ENCODE results near the gene ANKRD62.

DNA sequence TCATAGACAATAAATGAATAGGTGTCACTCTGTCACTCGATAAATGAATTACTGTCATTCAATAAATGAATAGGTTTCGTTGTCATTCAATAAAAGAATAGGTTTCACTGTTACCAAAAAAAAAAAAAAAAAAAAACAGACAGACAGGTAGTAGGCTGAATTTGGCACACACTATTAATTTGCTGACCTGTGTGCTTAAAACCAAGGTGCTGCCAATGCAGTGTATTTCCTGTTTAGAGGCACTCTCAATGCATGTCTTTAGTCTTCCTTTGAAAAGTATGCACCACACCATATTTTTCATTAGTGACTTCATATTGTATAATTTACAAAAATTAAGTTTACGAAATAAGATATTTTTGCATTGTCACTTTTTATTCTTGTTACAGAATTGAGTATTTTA is 16.2 kb downstream of the ANKRD62 start:
- TF ChIP-seq, protein P1, sequence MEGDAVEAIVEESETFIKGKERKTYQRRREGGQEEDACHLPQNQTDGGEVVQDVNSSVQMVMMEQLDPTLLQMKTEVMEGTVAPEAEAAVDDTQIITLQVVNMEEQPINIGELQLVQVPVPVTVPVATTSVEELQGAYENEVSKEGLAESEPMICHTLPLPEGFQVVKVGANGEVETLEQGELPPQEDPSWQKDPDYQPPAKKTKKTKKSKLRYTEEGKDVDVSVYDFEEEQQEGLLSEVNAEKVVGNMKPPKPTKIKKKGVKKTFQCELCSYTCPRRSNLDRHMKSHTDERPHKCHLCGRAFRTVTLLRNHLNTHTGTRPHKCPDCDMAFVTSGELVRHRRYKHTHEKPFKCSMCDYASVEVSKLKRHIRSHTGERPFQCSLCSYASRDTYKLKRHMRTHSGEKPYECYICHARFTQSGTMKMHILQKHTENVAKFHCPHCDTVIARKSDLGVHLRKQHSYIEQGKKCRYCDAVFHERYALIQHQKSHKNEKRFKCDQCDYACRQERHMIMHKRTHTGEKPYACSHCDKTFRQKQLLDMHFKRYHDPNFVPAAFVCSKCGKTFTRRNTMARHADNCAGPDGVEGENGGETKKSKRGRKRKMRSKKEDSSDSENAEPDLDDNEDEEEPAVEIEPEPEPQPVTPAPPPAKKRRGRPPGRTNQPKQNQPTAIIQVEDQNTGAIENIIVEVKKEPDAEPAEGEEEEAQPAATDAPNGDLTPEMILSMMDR (conservative IDR thresholded peaks at IDR 0.05; ENCODE audit: low read length) = no peak
- no peak for TF ChIP-seq EZH2phosphoT487 (IDR thresholded peaks at IDR 0.05; ENCODE audit: borderline replicate concordance)
